Cardiac ventricle fibroblast (primary cell): ENCODE data around the gene OR5B3. TPM values are rescaled to one million over a fixed set of nuclear protein-coding genes. Genes with fewer than 3 reads are reported as not detected.

Source experiments
- total RNA-seq: library from RNA; depleted of rRNA; stranded (reverse); fragments of >200 nt; gene quantifications from 2 replicates; pipeline ENCODE4 v1.2.3, GENCODE V29; 2015

The OR5B3 gene
- not detected in 2 replicates for total RNA-seq

DNA sequence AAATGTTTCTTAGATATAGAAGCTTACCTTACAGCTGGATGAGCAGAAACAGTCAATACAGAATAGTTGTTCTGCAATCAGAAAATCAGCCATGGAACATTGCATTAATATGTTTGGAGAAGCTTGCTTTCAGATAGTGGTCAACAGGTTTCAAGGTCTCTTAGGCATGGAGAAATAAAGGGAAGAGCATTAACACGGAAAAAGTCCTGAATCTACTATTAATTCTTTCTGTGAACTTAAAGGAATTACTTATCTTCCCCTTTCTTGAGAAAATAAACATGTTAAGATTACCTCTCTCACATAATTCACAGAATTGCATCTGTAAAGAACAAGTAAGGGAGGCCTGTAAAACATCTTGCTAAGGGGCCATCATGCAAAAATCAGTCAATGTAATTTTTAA is at the start of gene OR5B3:
Gene OR5B3 (minus strand): TSS at position 101 of the 400 bp plus-strand sequence. CDS start 3,465 bp downstream, outside the sequence.

GRCh38 chr11:58442136-58442535 is 35.5 kb upstream of the OR5B3 start, which contains the start of gene OR5B12:
Gene OR5B12, minus strand, starts transcription at chr11:58442236. Its CDS starts 2,085 bp downstream, at chr11:58440151.

GRCh38 chr11:58428021-58428420 is 21.3 kb upstream of the OR5B3 start, which contains the start of gene OR5B2:
Gene OR5B2, minus strand, starts transcription at chr11:58428121. Its CDS starts 4,860 bp downstream, at chr11:58423261.

GRCh38 chr11:58358969-58359368 is 47.7 kb downstream of the OR5B3 start, which contains the start of gene OR5B17:
Gene OR5B17, minus strand, starts transcription at chr11:58359069. Its CDS starts 0 bp downstream, at chr11:58359069.

Other genes starting within 250 kb of the OR5B3 start
- not detected in 2 replicates for gene OR9Q2, start 217.8 kb downstream of the OR5B3 start, total RNA-seq
- gene OR1S2, start 202.7 kb downstream of the OR5B3 start, total RNA-seq, result not detected in 2 replicates
- not detected in 2 replicates for gene OR1S1, start 194.2 kb downstream of the OR5B3 start, total RNA-seq
- not detected in 2 replicates for gene OR10Q1, start 178.0 kb downstream of the OR5B3 start, total RNA-seq
- gene OR10W1, start 138.6 kb downstream of the OR5B3 start, total RNA-seq, result not detected in 2 replicates
- not detected in 2 replicates for gene OR5B17, start 47.8 kb downstream of the OR5B3 start, total RNA-seq
- gene OR5B2, start 21.2 kb upstream of the OR5B3 start, total RNA-seq, result not detected in 2 replicates
- gene OR5B12, start 35.4 kb upstream of the OR5B3 start, total RNA-seq, result not detected in 2 replicates
- not detected in 2 replicates for gene OR5B21, start 101.2 kb upstream of the OR5B3 start, total RNA-seq
- 2.9 and 3.3 TPM in 2 replicates for gene LPXN, start 169.0 kb upstream of the OR5B3 start, total RNA-seq
- gene ZFP91, start 172.2 kb upstream of the OR5B3 start, total RNA-seq, result 24.7 and 28.1 TPM in 2 replicates
- gene CNTF, start 215.8 kb upstream of the OR5B3 start, total RNA-seq, result 0.73 and 1.9 TPM in 2 replicates